Measurements from ENCODE around the gene PDZRN3. TPM values are rescaled to one million over a fixed set of nuclear protein-coding genes. Genes with fewer than 3 reads are reported as not detected.

PDZRN3 gene
- total and polyA plus RNA-seq, 11 donors = 30.2 to 163 (median 76.7) TPM

DNA sequence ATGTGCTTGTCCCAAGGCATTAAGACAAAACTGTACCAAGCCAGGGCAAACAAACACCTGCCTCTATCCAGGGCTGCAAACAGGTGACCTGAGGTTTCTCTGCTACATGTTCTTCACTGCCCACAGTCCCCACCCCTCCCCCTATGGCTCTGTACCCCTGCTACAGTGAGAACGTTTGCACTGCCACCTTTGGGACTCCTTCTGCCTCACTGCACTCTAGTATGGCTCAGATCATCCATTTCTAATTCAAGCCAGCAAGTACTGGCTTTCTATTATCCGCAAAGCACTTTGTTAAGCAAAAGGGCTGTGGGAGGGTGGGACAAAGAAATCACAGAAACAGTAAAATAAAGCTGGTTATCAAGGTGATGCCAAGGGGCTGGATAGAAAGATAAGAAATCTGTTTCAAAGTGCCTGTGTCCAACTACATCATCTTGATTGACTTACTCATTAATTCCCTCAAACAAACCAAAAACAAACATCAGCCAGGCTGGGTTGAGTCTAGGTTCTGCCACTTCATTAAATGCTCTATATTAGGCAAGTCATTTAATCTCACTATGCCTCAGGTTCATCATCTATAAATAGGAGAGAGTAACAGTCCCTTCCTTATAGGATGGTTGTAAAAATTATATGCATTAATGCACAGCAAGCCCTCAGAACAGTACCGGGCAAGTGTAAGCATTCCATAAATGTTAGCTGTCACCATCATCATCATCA is 95.3 kb downstream of the PDZRN3 start:
- intact Hi-C loops (cut with DNase I) = no loop called here
- H3K4me1 ChIP-seq = peaks cover 0 to 50% (median 5%) of the 10 kb centered on the region in 12 donors
- H3K36me3 ChIP-seq = no peaks in the 10 kb centered on the region
- peak; percentile 50 to 67 (median 54) for ATAC-seq
- 40 to 47% (median 43%) methylated on average over 3 of the region's 3 CpGs for WGBS, 4 donors
- DNase-seq = no peak
- H3K27me3 ChIP-seq = no peaks in the 10 kb centered on the region
- TF ChIP-seq, protein P1, sequence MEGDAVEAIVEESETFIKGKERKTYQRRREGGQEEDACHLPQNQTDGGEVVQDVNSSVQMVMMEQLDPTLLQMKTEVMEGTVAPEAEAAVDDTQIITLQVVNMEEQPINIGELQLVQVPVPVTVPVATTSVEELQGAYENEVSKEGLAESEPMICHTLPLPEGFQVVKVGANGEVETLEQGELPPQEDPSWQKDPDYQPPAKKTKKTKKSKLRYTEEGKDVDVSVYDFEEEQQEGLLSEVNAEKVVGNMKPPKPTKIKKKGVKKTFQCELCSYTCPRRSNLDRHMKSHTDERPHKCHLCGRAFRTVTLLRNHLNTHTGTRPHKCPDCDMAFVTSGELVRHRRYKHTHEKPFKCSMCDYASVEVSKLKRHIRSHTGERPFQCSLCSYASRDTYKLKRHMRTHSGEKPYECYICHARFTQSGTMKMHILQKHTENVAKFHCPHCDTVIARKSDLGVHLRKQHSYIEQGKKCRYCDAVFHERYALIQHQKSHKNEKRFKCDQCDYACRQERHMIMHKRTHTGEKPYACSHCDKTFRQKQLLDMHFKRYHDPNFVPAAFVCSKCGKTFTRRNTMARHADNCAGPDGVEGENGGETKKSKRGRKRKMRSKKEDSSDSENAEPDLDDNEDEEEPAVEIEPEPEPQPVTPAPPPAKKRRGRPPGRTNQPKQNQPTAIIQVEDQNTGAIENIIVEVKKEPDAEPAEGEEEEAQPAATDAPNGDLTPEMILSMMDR (IDR thresholded peaks at IDR 0.05) = no peak
- no peak for TF ChIP-seq POLR2A (IDR thresholded peaks at IDR 0.05)
- no peaks in the 10 kb centered on the region for H3K9me3 ChIP-seq
- no peak overlapping the region for H3K4me3 ChIP-seq
- H3K27ac ChIP-seq = peak overlapping the region in 8 of 12 donors; percentile 2 to 77 (median 29)

DNA sequence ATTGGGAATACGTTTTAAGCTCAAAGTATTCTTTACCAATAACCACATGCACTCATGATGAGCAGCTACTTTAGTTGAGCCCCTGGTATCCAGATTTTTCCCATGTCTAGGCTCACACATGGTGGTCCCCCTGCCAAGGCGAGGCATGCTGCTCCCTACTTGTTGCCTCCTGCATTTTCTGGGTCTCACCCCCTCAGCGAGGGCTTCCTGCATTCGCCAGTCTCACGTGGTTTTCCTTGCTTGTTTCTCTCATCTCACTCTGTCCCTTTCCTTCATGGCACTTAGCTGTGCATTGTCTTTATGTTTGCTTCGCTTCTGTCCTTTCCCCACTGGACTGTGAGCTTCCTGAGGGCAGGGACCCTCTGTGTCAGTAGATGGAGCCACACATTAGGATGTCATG is 99.2 kb downstream of the PDZRN3 start:
- Histone ChIP-seq H3K27ac (peak overlapping the region in 1 of 12 donors; percentile 77), H3K36me3 (no peaks in the 10 kb centered on the region), H3K27me3 (no peaks in the 10 kb centered on the region), H3K4me3 (no peak overlapping the region), H3K9me3 (peaks cover 0 to 10% (median 0%) of the 10 kb centered on the region in 12 donors), H3K4me1 (peaks cover 0 to 61% (median 18%) of the 10 kb centered on the region in 12 donors)
- WGBS, 4 donors = 72 to 83% (median 77%) methylated on average over 6 of the region's 6 CpGs
- TF ChIP-seq POLR2A (IDR thresholded peaks at IDR 0.05) = no peak
- TF ChIP-seq, protein P1 (IDR thresholded peaks at IDR 0.05) = no peak
- DNase-seq (no peak), ATAC-seq (no peak)
- intact Hi-C loops (cut with DNase I) = no loop called here

GRCh38 chr3:73523661-73524060 is 101.1 kb downstream of the PDZRN3 start:
- Histone ChIP-seq H3K4me3 (no peak overlapping the region), H3K4me1 (peaks cover 0 to 60% (median 17%) of the 10 kb centered on the region in 12 donors)

DNA sequence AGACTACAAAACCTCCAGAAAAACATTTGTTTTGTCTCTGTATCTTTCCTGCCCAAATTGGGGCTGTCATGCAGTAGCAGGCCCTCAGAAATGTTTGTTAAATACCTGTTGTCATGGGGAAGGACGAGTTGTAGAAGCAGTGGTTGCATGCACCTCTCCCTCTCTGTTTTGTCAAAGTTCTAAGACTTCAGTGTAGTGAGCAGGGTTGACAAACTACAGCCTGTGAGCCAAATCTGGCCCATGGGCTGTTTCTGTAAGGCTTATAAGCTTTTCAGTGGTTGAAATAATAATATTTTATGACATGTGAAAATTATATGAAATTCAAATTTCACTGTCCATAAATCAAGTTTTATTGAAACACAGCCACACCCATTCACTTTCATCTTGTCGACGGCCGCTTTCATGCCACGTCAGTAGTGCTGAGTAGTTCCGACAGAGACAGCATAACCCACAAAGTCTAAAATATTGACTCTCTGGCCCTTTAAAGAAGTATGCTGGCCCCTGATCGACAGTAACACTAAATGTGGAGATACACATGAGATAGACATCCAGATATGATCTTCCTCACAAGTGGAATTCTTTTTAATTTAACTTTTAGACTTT is 102.9 kb downstream of the PDZRN3 start:
- WGBS, 4 donors = 62 to 68% (median 66%) methylated on average over 7 of the region's 7 CpGs
- ATAC-seq (no peak), DNase-seq (no peak)
- peak overlapping the region in 5 of 12 donors; percentile 31 to 85 (median 54) for H3K27ac ChIP-seq
- H3K27me3 ChIP-seq = no peaks in the 10 kb centered on the region
- no peak for TF ChIP-seq POLR2A (IDR thresholded peaks at IDR 0.05)
- TF ChIP-seq, protein P1 (IDR thresholded peaks at IDR 0.05) = no peak
- peaks cover 0 to 10% (median 0%) of the 10 kb centered on the region in 12 donors for H3K9me3 ChIP-seq
- intact Hi-C loops (cut with DNase I) = no loop called here
- no peak overlapping the region for H3K4me3 ChIP-seq
- H3K4me1 ChIP-seq = peaks cover 0 to 57% (median 20%) of the 10 kb centered on the region in 12 donors
- no peaks in the 10 kb centered on the region for H3K36me3 ChIP-seq

More at GRCh38 chr3:73523661-73524060, 101.1 kb downstream of the PDZRN3 start:
- 59 to 73% (median 61%) methylated on average over 2 of the region's 2 CpGs for WGBS, 4 donors
- DNase-seq (no peak), ATAC-seq (no peak)
- no peak for TF ChIP-seq POLR2A (IDR thresholded peaks at IDR 0.05)
- TF ChIP-seq, protein P1 (IDR thresholded peaks at IDR 0.05) = no peak
- no peaks in the 10 kb centered on the region for H3K36me3 ChIP-seq
- peaks cover 0 to 10% (median 0%) of the 10 kb centered on the region in 12 donors for H3K9me3 ChIP-seq
- H3K27me3 ChIP-seq = no peaks in the 10 kb centered on the region
- peak overlapping the region in 3 of 12 donors; percentile 13 to 84 (median 43) for H3K27ac ChIP-seq
- intact Hi-C loops (cut with DNase I) = no loop called here

Measured in heart left ventricle (tissue), 16 donors.